ENCODE results near the gene PFDN1. TPM values are rescaled to one million over a fixed set of nuclear protein-coding genes. Genes with fewer than 3 reads are reported as not detected.

Gene PFDN1
- total RNA-seq, 1 experiment from 2014 or later, result 94.1 TPM

DNA sequence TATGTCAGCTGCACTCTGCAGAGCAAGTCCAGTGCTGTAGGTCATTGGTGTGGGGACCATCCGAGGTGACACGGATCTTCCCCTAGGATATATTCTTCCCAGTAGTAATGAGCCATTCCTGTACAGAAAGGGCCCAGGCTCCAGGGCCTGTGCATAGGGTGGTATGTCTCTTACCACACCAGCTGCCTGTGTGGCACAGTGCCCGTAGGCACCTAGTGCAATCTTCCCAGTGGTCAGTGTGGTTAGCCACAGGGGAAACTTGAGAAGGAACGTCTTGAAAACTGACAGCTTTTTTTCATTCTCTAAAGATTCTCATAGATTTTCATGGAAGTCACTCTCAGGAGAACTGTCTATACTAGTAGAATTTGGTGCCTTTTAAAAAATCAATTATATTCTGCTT is 88.1 kb downstream of the PFDN1 start:
- ChIA-PET CTCF (no interaction called here), POLR2A (ENCODE audit: low non-redundant PET) (no interaction called here)
- Histone ChIP-seq H3K27me3 (replicated peaks; ENCODE audit: insufficient read depth, low read depth, low read length, poor library complexity) (no peaks in the 10 kb centered on the region), H3K27ac (ENCODE audit: low read depth, low read length, poor library complexity, severe bottlenecking) (no peak overlapping the region), H3K9me3 (ENCODE audit: low read depth, low read length, poor library complexity, severe bottlenecking) (no peaks in the 10 kb centered on the region), H3K4me1 (ENCODE audit: insufficient read depth, low read length, poor library complexity, severe bottlenecking) (peaks cover under 1% of the 10 kb centered on the region), H3K36me3 (ENCODE audit: insufficient read depth, low read length, poor library complexity, severe bottlenecking) (no peaks in the 10 kb centered on the region), H3K4me3 (ENCODE audit: low read depth, low read length, poor library complexity, severe bottlenecking) (no peak overlapping the region)
- intact Hi-C loops (cut with micrococcal nuclease; ENCODE audit: unreplicated experiment), result no loop called here
- DNase-seq (ENCODE audit: low spot score), result no peak
- BruUV-seq (replicated peaks), result no TSS peak
- TF ChIP-seq, protein P1, sequence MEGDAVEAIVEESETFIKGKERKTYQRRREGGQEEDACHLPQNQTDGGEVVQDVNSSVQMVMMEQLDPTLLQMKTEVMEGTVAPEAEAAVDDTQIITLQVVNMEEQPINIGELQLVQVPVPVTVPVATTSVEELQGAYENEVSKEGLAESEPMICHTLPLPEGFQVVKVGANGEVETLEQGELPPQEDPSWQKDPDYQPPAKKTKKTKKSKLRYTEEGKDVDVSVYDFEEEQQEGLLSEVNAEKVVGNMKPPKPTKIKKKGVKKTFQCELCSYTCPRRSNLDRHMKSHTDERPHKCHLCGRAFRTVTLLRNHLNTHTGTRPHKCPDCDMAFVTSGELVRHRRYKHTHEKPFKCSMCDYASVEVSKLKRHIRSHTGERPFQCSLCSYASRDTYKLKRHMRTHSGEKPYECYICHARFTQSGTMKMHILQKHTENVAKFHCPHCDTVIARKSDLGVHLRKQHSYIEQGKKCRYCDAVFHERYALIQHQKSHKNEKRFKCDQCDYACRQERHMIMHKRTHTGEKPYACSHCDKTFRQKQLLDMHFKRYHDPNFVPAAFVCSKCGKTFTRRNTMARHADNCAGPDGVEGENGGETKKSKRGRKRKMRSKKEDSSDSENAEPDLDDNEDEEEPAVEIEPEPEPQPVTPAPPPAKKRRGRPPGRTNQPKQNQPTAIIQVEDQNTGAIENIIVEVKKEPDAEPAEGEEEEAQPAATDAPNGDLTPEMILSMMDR (conservative IDR thresholded peaks at IDR 0.05; ENCODE audit: low read depth, low read length), result no peak
- no peak for TF ChIP-seq EZH2 (IDR thresholded peaks at IDR 0.05; ENCODE audit: borderline replicate concordance, low read depth, low read length, poor library complexity, severe bottlenecking)

DNA sequence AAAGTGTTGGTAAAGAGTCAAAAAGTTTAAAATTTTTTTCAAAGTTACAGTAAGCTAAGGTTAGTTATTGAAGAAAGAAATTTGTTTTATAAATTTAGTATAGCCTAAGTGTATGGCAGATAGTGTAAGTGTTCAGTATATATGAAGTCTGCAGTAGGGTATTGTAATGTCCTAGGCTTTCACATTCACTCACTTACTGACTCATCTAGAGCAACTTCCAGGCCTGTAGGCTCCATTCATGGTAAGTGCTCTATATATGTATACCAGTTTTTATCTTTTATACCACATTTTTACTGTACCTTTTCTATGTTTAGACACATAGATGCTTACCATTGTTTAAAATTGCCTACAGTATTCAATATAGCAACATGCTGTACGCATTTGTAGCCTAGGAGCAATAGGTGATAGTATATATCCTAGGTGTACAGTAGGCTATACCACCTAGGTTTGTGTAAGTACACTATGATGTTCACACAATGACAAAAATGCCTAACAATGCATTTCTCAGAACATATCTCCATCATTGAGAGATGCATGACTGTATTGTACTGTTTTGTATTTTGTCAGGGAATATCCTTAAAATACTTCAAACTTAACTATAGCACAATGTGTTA is 89.4 kb downstream of the PFDN1 start:
- Histone ChIP-seq H3K4me3 (ENCODE audit: low read depth, low read length, poor library complexity, severe bottlenecking) (no peak overlapping the region), H3K27ac (ENCODE audit: low read depth, low read length, poor library complexity, severe bottlenecking) (no peak overlapping the region), H3K36me3 (ENCODE audit: insufficient read depth, low read length, poor library complexity, severe bottlenecking) (no peaks in the 10 kb centered on the region), H3K9me3 (ENCODE audit: low read depth, low read length, poor library complexity, severe bottlenecking) (no peaks in the 10 kb centered on the region), H3K27me3 (replicated peaks; ENCODE audit: insufficient read depth, low read depth, low read length, poor library complexity) (no peaks in the 10 kb centered on the region), H3K4me1 (ENCODE audit: insufficient read depth, low read length, poor library complexity, severe bottlenecking) (no peaks in the 10 kb centered on the region)
- DNase-seq (ENCODE audit: low spot score), result no peak
- ChIA-PET CTCF (no interaction called here), POLR2A (ENCODE audit: low non-redundant PET) (no interaction called here)
- no peak for TF ChIP-seq EZH2 (IDR thresholded peaks at IDR 0.05; ENCODE audit: borderline replicate concordance, low read depth, low read length, poor library complexity, severe bottlenecking)
- TF ChIP-seq, protein P1 (conservative IDR thresholded peaks at IDR 0.05; ENCODE audit: low read depth, low read length), result no peak
- no TSS peak for BruUV-seq (replicated peaks)
- intact Hi-C loops (cut with micrococcal nuclease; ENCODE audit: unreplicated experiment), result no loop called here

DNA sequence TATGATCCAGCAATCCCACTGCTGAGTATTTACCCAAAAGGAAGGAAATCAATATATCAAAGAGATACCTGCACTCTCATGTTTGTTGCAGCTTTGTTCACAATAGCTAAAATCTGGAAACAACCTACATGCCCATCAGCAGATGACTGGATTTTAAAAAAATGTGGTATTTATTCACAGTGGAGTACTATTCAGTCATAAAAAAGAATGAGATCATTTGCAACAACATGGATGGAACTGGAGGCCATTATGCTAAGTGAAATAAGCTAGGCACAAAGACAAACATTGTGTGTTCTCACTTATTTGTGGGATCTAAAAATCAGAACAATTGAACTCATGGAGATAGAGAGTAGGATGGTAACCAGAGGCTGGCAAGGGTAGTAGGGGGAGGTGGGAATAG is 94.8 kb downstream of the PFDN1 start:
- TF ChIP-seq, protein P1 (conservative IDR thresholded peaks at IDR 0.05; ENCODE audit: low read depth, low read length), result no peak
- no peak for TF ChIP-seq EZH2 (IDR thresholded peaks at IDR 0.05; ENCODE audit: borderline replicate concordance, low read depth, low read length, poor library complexity, severe bottlenecking)
- H3K27me3 ChIP-seq (replicated peaks; ENCODE audit: insufficient read depth, low read depth, low read length, poor library complexity), result no peaks in the 10 kb centered on the region
- no peaks in the 10 kb centered on the region for H3K9me3 ChIP-seq (ENCODE audit: low read depth, low read length, poor library complexity, severe bottlenecking)
- no TSS peak for BruUV-seq (replicated peaks)
- ChIA-PET CTCF (no interaction called here), POLR2A (ENCODE audit: low non-redundant PET) (no interaction called here)
- intact Hi-C loops (cut with micrococcal nuclease; ENCODE audit: unreplicated experiment), result no loop called here
- no peak overlapping the region for H3K27ac ChIP-seq (ENCODE audit: low read depth, low read length, poor library complexity, severe bottlenecking)
- H3K36me3 ChIP-seq (ENCODE audit: insufficient read depth, low read length, poor library complexity, severe bottlenecking), result no peaks in the 10 kb centered on the region
- H3K4me3 ChIP-seq (ENCODE audit: low read depth, low read length, poor library complexity, severe bottlenecking), result no peak overlapping the region
- DNase-seq (ENCODE audit: low spot score), result no peak
- H3K4me1 ChIP-seq (ENCODE audit: insufficient read depth, low read length, poor library complexity, severe bottlenecking), result peaks cover 7% of the 10 kb centered on the region

Data from A673 (cell line).